ENCODE data around the gene VPS50.
"Not testable (repeated sequence)": the region's sequence is repeated elsewhere in the genome, so short reads cannot be mapped to it uniquely, and the experiment has no call there.

The VPS50 gene

GRCh38 chr7:93337052-93337451 lies 104.9 kb downstream of the VPS50 start:
- no peak for DNase-seq

- not testable (repeated sequence) for DNase-seq
Observed at GRCh38 chr7:93342178-93342577, 110.0 kb downstream of the VPS50 start.

GRCh38 chr7:93350338-93350737 lies 118.2 kb downstream of the VPS50 start:
- DNase-seq, result no peak

- no peak for DNase-seq
Observed at GRCh38 chr7:93352881-93353280, 120.7 kb downstream of the VPS50 start.

- DNase-seq, result no peak
Observed at GRCh38 chr7:93354815-93355214, 122.6 kb downstream of the VPS50 start.

- no peak for DNase-seq
Observed at GRCh38 chr7:93359520-93360198, 127.5 kb downstream of the VPS50 start.

- DNase-seq, result no peak
Observed at GRCh38 chr7:93361853-93362252, 129.7 kb downstream of the VPS50 start.

GRCh38 chr7:93364806-93365205 lies 132.6 kb downstream of the VPS50 start:
- DNase-seq, result no peak

GRCh38 chr7:93365341-93365740 lies 133.2 kb downstream of the VPS50 start:
- no peak for DNase-seq

- no peak for DNase-seq
Observed at GRCh38 chr7:93366816-93367215, 134.7 kb downstream of the VPS50 start.

GRCh38 chr7:93367254-93367653 lies 135.1 kb downstream of the VPS50 start:
- DNase-seq, result no peak

- DNase-seq, result not testable (repeated sequence)
Observed at GRCh38 chr7:93370937-93371336, 138.8 kb downstream of the VPS50 start.

GRCh38 chr7:93373537-93373936 lies 141.4 kb downstream of the VPS50 start:
- DNase-seq, result no peak

- no peak for DNase-seq
Observed at GRCh38 chr7:93374345-93374940, 142.3 kb downstream of the VPS50 start.

- no peak for DNase-seq
Observed at GRCh38 chr7:93375603-93376002, 143.4 kb downstream of the VPS50 start.

- no peak for DNase-seq
Observed at GRCh38 chr7:93378131-93378760, 146.1 kb downstream of the VPS50 start.

GRCh38 chr7:93382362-93382761 lies 150.2 kb downstream of the VPS50 start:
- DNase-seq, result no peak

- DNase-seq, result no peak
Observed at GRCh38 chr7:93390660-93391059, 158.5 kb downstream of the VPS50 start.

GRCh38 chr7:93392984-93393383 lies 160.8 kb downstream of the VPS50 start:
- DNase-seq, result no peak

- no peak for DNase-seq
Observed at GRCh38 chr7:93399642-93400041, 167.5 kb downstream of the VPS50 start.

GRCh38 chr7:93402944-93403343 lies 170.8 kb downstream of the VPS50 start:
- no peak for DNase-seq

- DNase-seq, result no peak
Observed at GRCh38 chr7:93407239-93407638, 175.1 kb downstream of the VPS50 start.

GRCh38 chr7:93409324-93409723 lies 177.2 kb downstream of the VPS50 start:
- DNase-seq, result no peak
